Pancreas (tissue), 10 donors: Measurements from ENCODE around the gene ZNF536. TPM values are rescaled to one million over a fixed set of nuclear protein-coding genes. Genes with fewer than 3 reads are reported as not detected.

Experiments used
- ATAC-seq, 4 donors: fragments of 200-7000 bp; cut with Tn5 transposase; one replicate each; pipeline versions ENCODE4 v1.8.0 to v1.9.1; 2020; ENCODE audit warnings: mild to moderate bottlenecking in 4 of 4, moderate library complexity in 4 of 4
- DNase-seq, 6 donors: peaks; one replicate each; pipeline ENCODE4 v3.0.0-alpha.2; 2020
- FAIRE-seq: peaks from 2 replicates; lab custom pipeline; 2012; peaks lifted over from hg19 to GRCh38; lab: Jason Lieb, UNC
- H3K27ac ChIP-seq, 4 donors: fragments of 200-600 bp; sonication (generic); 1 replicate in 3 of 4; 2 replicates in 1 of 4; pipeline versions ENCODE4 v1.5.0 to v1.8.0; 2020
- H3K27me3 ChIP-seq, 4 donors: fragments of 200-600 bp; one replicate each; pipeline ENCODE4 v1.8.0; 2021
- H3K36me3 ChIP-seq, 3 donors: fragments of 200-600 bp; sonication (generic) in 1 of 3; one replicate each; pipeline versions ENCODE4 v1.5.0 to v1.8.0; 2020 to 2021
- H3K4me1 ChIP-seq, 3 donors: fragments of 200-600 bp; one replicate each; pipeline ENCODE4 v1.8.0; 2021
- H3K4me3 ChIP-seq, 4 donors: fragments of 200-600 bp; sonication (generic) in 2 of 4; one replicate each; pipeline versions ENCODE4 v1.5.0 to v1.8.0; 2020 to 2021
- H3K9me3 ChIP-seq, 4 donors: fragments of 200-600 bp; one replicate each; pipeline ENCODE4 v1.8.0; 2021
- CTCF ChIP-seq, 4 donors: fragments of 200-600 bp; sonication (generic) in 3 of 4; IDR thresholded peaks; one replicate each; pipeline versions ENCODE4 v1.5.0 to v1.8.0; 2021; ENCODE audit warnings: antibody characterized with exemption in 4 of 4
- WGBS, 2 donors: extraction: QIAGEN DNeasy Blood & Tissue Kit; methylation state at CpG; one replicate each; pipeline ENCODE4 v1.1.7; 2013; 5-methylcytosine and 5-hydroxymethylcytosine counted together
- intact Hi-C, 3 donors: fragments of 100-400 bp; cut with DNase I; formaldehyde crosslinking; loops; one replicate each; pipeline versions ENCODE4 v1.11.1 to v1.14.2; 2022
- polyA plus RNA-seq, 2 donors: library from polyadenylated mRNA; stranded (reverse); fragments of 200-250 nt; gene quantifications; one replicate each; pipeline ENCODE4 v1.2.3, GENCODE V29; 2013
- total RNA-seq, 6 donors: library from RNA; stranded (reverse); fragmentation: NEBNext Ultra II Directional in 4 of 6; extraction: Animal tissue kit (Norgen Biotek cat#: 25700) in 4 of 6; gene quantifications; one replicate each; pipeline versions ENCODE4 v1.2.1 to v1.2.4, GENCODE V29; 2021 to 2023
- donor health status: healthy with polysubstance abuse.
- donor health status: DM: no; HTN: no; CAD: no; lungs with moderate emphysema.
- donor health status: DM: no; HTN: no; CAD: no.
- donor health status: control.
- donor health status: control.
- donor health status: Bipolar disorder and iron deficiency.
- donor health status: DM: yes; HTN: yes; CAD: no.
- donor health status: DM: no; HTN: no; CAD: no.
- donor health status: DM: no; HTN: no; CAD: no.
- donor health status: DM: yes; HTN: yes; CAD: no.

Gene ZNF536
- total and polyA plus RNA-seq, 8 donors, result 0.06 to 1.7 (median 0.13) TPM

DNA sequence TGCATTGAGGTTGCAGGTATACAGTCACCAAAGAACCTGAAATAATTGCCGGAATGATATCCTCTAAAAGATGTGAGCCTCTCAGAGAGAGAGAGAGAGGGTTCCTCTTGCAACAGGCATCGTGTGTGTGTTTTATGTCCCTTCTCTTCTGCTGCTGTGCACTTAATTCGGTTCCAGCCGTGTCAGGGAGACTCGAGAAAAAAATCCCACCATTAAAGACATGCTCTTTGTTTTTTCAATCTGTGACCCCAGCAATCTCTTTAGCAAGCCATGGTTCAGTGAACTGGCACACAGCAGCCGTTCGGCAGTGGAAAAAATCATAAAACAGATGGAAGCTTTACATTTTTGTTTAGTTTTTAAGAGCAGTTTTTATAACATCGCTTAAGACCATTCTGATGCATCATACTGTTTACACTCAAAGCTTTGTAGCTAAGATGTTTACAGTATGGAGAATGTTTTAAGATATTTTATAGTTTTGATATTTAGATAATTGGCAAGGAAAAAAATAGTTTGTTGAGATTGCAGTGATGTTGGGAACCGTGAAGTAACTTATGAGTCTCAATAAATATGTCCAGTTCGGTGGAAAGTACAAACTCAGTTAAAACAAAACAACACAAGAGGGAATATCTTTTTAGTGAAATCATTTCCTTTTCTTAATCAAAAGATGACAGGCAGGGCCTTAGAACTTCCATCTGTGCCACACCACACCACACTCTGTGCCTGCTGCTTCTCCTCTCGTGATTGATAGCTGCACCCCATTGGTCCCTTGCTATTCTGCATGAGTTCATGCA is 31.2 kb upstream of the ZNF536 start:
- Histone ChIP-seq H3K9me3 (no peaks in the 10 kb centered on the region), H3K4me1 (no peaks in the 10 kb centered on the region), H3K27me3 (no peaks in the 10 kb centered on the region), H3K27ac (no peak overlapping the region), H3K36me3 (no peaks in the 10 kb centered on the region), H3K4me3 (no peak overlapping the region)
- ATAC-seq (no peak), FAIRE-seq (no peak), DNase-seq (no peak)
- no peak for TF ChIP-seq CTCF (IDR thresholded peaks at IDR 0.05)
- 53 to 58% methylated on average over 11 of the region's 11 CpGs for WGBS, 2 donors
- intact Hi-C loops, result no loop called here

DNA sequence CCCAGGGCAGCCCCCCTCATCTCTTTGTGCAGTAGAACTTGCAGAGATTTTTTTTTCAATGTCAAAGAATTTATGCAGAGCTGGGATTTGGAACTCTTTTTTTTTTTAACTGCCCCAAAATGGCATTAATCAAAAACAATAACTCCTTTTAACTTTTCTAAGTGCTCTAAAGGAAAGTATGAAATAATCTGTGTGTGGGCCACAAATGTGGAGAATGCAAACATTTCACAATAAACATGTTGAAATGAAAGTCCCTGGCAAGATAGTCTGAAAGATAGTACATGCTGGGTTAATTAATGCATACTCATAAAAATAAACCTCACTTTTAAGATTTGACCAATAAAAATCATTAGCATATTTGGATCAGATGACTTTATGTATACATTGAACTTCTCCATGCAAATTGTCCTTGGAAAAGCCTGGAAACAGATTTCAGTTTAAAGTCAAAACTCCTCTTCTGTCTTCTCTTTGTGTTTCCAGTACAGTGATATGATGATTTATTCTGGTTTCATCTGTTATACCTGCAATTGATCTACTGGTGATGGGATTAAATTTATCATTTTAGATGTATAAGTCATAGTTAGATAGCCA is 30.5 kb upstream of the ZNF536 start:
- Histone ChIP-seq H3K27ac (no peak overlapping the region), H3K9me3 (no peaks in the 10 kb centered on the region), H3K4me3 (no peak overlapping the region), H3K27me3 (no peaks in the 10 kb centered on the region), H3K36me3 (no peaks in the 10 kb centered on the region), H3K4me1 (no peaks in the 10 kb centered on the region)
- DNase-seq, result no peak
- no peak for FAIRE-seq
- intact Hi-C loops, result no loop called here
- no peak for ATAC-seq
- no peak for TF ChIP-seq CTCF (IDR thresholded peaks at IDR 0.05)

- 51 to 65% methylated on average over 3 of the region's 3 CpGs for WGBS, 2 donors
- Histone ChIP-seq H3K27ac (no peak overlapping the region), H3K9me3 (no peaks in the 10 kb centered on the region), H3K4me1 (no peaks in the 10 kb centered on the region), H3K27me3 (no peaks in the 10 kb centered on the region), H3K4me3 (no peak overlapping the region), H3K36me3 (no peaks in the 10 kb centered on the region)
- no peak for TF ChIP-seq CTCF (IDR thresholded peaks at IDR 0.05)
- no peak for ATAC-seq
- no peak for FAIRE-seq
- no peak for DNase-seq
- intact Hi-C loops, result no loop called here
Observed at GRCh38 chr19:30342901-30343300, 29.3 kb upstream of the ZNF536 start.

DNA sequence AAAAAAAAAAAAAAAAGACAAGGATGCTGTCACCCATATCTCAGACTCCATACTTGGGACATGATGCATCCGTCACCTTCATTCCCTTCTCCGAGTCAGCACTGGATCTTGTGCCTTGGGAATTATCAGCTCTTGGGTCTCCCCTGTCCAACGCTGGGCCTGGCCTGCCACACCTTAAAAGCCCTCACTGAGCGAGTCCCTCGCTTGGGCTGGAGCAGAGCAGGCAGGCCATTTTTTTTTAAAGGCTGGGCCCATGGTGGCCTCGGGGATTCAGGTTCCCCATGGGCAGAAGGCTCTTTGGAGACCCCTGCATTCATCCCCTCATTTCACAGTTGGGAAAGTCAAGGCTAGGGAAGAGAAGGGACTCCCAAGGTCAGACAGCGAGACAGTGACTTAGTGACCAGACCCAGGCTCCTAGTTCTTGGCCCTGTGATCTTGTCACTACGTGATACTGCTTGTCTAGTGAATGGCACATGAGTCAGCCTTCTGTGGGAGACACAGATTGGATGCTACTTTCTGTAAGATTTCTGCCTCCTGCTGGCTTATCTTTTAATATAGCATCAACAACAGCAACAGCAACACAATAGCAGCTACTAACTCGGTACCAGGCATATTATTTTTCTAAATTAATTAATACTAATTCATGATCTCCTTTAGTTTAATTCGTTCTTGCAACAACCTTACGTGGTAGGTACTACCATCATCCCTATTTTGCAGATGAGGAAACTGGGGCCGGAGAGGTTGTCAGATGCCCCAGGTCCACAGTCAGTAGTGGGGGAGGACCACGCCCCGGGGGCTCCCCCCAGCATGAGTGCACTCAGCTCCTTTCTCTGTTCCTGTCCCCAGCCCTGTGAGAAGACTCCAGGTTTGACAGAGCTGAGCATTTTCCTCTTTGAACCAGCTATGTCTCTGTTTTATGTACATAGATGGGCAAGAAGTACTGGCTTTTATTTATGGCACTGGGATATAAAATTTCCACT is 27.4 kb upstream of the ZNF536 start:
- no peaks in the 10 kb centered on the region for H3K4me1 ChIP-seq
- H3K27ac ChIP-seq, result no peak overlapping the region
- 76 to 81% methylated on average over 14 of the region's 14 CpGs for WGBS, 2 donors
- no peak for FAIRE-seq
- H3K36me3 ChIP-seq, result no peaks in the 10 kb centered on the region
- intact Hi-C loops, result no loop called here
- ATAC-seq, result no peak
- no peak for DNase-seq
- no peaks in the 10 kb centered on the region for H3K9me3 ChIP-seq
- no peak overlapping the region for H3K4me3 ChIP-seq
- no peak for TF ChIP-seq CTCF (IDR thresholded peaks at IDR 0.05)
- no peaks in the 10 kb centered on the region for H3K27me3 ChIP-seq
